ENCODE results near the gene OR2S2. TPM values are rescaled to one million over a fixed set of nuclear protein-coding genes. Genes with fewer than 3 reads are reported as not detected.
"Not testable (repeated sequence)": the region's sequence is repeated elsewhere in the genome, so short reads cannot be mapped to it uniquely, and the experiment has no call there.

The OR2S2 gene, protein sequence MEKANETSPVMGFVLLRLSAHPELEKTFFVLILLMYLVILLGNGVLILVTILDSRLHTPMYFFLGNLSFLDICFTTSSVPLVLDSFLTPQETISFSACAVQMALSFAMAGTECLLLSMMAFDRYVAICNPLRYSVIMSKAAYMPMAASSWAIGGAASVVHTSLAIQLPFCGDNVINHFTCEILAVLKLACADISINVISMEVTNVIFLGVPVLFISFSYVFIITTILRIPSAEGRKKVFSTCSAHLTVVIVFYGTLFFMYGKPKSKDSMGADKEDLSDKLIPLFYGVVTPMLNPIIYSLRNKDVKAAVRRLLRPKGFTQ
- not detected for total RNA-seq

DNA sequence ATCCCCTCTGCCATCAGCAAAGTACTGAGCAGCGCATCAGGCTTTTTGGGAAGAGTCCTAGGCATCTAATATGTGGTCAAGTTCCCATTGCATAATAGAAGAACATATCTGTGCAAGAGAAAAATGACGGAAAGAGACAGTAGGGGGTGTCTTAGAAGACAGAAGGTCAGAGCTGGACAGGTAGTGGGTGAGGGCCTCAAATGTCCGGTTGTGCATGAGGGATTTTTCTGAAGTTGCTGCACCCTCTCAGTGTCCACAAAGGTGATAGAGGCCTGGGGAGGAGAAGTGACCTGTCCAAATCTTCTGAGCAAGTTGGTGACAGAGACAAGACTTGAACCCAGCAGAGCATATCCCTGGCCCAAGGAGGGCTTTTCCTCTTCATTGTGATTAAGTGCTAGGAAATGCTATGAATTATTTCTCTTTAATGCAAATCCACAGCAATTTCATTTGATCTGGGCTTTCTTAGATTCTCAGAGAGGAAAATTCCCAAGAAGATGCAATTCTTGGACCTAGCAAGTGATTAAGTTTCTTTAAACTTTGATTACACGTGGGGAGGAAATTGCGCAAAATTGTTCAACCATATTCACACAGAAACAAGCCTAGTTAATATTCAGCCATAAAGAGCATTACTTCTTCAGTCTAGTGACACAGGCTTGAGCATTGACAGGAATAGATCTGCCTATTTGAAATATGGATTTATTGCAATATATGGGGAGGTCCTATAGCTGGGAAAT, at the start of gene OR2S2:
Gene OR2S2, minus strand, starts transcription at position 51 of the 734 bp plus-strand sequence. CDS start 56 bp downstream, outside the sequence.
- Histone ChIP-seq H3K4me3 (no peak within 1 kb of the TSS), H3K36me3 (no peaks in the 10 kb centered on the region), H3K27me3 (replicated peaks; ENCODE audit: insufficient read depth) (no peaks in the 10 kb centered on the region), H3K9me3 (no peaks in the 10 kb centered on the region), H3K4me1 (ENCODE audit: control insufficient read depth in 1 of 2, low read depth in 2 of 2) (no peaks in the 10 kb centered on the region), H3K27ac (no peak within 1 kb of the TSS)
- no peak for TF ChIP-seq CTCF (IDR thresholded peaks at IDR 0.05)
- DNase-seq (ENCODE audit: low spot score) (no peak), ATAC-seq (ENCODE audit: insufficient number of reproducible peaks, low FRiP score, low read depth) (no peak)

GRCh38 chr9:36007316-36007708, 49.4 kb upstream of the OR2S2 start:
- no peak for TF ChIP-seq CTCF (IDR thresholded peaks at IDR 0.05)
- no peak for ATAC-seq (ENCODE audit: insufficient number of reproducible peaks, low FRiP score, low read depth)

GRCh38 chr9:36006549-36007315, 48.8 kb upstream of the OR2S2 start:
- no peak overlapping the region for H3K27ac ChIP-seq

More at GRCh38 chr9:36007316-36007708, 49.4 kb upstream of the OR2S2 start:
- Histone ChIP-seq H3K27ac (no peak overlapping the region), H3K9me3 (no peaks in the 10 kb centered on the region), H3K27me3 (replicated peaks; ENCODE audit: insufficient read depth) (no peaks in the 10 kb centered on the region), H3K4me3 (no peak overlapping the region), H3K4me1 (ENCODE audit: control insufficient read depth in 1 of 2, low read depth in 2 of 2) (no peaks in the 10 kb centered on the region), H3K36me3 (no peaks in the 10 kb centered on the region)
- no peak for DNase-seq (ENCODE audit: low spot score)

DNA sequence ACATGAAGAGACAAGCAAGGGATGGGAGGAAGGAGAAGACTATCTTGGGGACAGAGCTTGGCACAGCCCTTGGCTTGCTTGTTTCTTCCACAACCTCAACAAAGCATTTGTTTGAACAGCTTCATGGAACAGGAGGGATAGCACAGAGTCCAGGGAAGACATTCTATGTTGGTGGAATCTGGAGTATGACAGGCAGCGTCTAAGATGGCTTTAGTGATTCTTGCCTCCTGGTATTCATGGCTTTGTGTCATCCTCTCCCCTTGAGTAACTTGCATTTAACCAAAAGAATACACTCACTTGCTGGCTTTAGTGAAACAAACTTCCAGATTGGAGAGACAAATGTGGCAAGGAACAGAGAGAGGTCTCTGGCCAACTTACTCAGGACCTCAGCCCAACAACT, 47.9 kb upstream of the OR2S2 start:
- no peaks in the 10 kb centered on the region for H3K27me3 ChIP-seq (replicated peaks; ENCODE audit: insufficient read depth)
- no peaks in the 10 kb centered on the region for H3K9me3 ChIP-seq
- no peak overlapping the region for H3K27ac ChIP-seq
- ATAC-seq (ENCODE audit: insufficient number of reproducible peaks, low FRiP score, low read depth) (no peak), DNase-seq (ENCODE audit: low spot score) (no peak)
- no peak overlapping the region for H3K4me3 ChIP-seq
- no peaks in the 10 kb centered on the region for H3K36me3 ChIP-seq
- no peaks in the 10 kb centered on the region for H3K4me1 ChIP-seq (ENCODE audit: control insufficient read depth in 1 of 2, low read depth in 2 of 2)
- TF ChIP-seq CTCF (IDR thresholded peaks at IDR 0.05), result no peak

More at GRCh38 chr9:36006549-36007315, 48.8 kb upstream of the OR2S2 start:
- Histone ChIP-seq H3K36me3 (no peaks in the 10 kb centered on the region), H3K4me3 (no peak overlapping the region), H3K9me3 (no peaks in the 10 kb centered on the region), H3K27me3 (replicated peaks; ENCODE audit: insufficient read depth) (no peaks in the 10 kb centered on the region), H3K4me1 (ENCODE audit: control insufficient read depth in 1 of 2, low read depth in 2 of 2) (no peaks in the 10 kb centered on the region)
- DNase-seq (ENCODE audit: low spot score) (no peak), ATAC-seq (ENCODE audit: insufficient number of reproducible peaks, low FRiP score, low read depth) (no peak)
- no peak for TF ChIP-seq CTCF (IDR thresholded peaks at IDR 0.05)

DNA sequence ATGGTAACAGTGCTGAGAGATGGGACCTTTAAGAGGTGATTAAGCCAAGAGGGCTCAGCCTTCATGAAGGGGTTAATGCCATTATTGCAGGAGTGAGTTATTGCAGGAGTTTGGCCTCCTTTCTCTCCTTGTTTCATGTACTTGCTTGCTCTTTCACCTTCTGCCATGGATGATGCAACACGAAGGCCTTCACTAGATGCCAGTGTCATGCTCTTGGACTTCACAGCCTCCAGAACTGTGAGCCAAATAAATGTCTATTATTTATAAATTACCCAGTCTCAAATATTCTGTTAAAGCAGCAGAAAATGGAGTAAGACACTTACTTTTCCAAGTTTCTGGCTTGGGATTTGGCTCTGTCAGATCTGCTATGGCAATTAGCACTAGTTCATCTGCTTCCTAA, 40.4 kb upstream of the OR2S2 start:
- no peaks in the 10 kb centered on the region for H3K36me3 ChIP-seq
- TF ChIP-seq CTCF (IDR thresholded peaks at IDR 0.05), result no peak
- H3K4me3 ChIP-seq, result no peak overlapping the region
- no peaks in the 10 kb centered on the region for H3K27me3 ChIP-seq (replicated peaks; ENCODE audit: insufficient read depth)
- DNase-seq (ENCODE audit: low spot score) (no peak), ATAC-seq (ENCODE audit: insufficient number of reproducible peaks, low FRiP score, low read depth) (no peak)
- no peak overlapping the region for H3K27ac ChIP-seq
- H3K4me1 ChIP-seq (ENCODE audit: control insufficient read depth in 1 of 2, low read depth in 2 of 2), result no peaks in the 10 kb centered on the region
- peaks cover 5% of the 10 kb centered on the region for H3K9me3 ChIP-seq

DNA sequence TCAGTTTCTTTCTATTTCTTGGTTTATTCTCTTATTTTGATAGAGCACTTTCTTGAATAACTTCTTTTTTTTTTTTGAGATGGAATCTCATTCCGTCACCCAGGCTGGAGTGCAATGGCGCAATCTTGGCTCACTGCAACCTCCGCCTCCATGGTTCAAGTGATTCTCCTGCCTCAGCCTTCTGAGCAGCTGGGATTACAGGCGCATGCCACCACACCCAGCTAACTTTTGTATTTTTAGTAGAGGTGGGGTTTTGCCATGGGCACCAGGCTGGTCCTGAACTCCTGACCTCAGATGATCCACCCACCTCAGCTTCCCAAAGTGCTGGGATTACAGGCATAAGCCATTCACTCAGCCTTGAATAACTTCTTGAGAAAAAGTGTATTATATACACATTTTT, 39.1 kb upstream of the OR2S2 start:
- not testable (repeated sequence) for H3K4me3 ChIP-seq; H3K9me3 ChIP-seq; ATAC-seq (ENCODE audit: insufficient number of reproducible peaks, low FRiP score, low read depth); H3K36me3 ChIP-seq; DNase-seq (ENCODE audit: low spot score); H3K27ac ChIP-seq; H3K4me1 ChIP-seq (ENCODE audit: control insufficient read depth in 1 of 2, low read depth in 2 of 2); H3K27me3 ChIP-seq (replicated peaks; ENCODE audit: insufficient read depth)

Data from thoracic aorta (tissue), 2 donors.